ENCODE data around the gene LRWD1.
"Not testable (repeated sequence)": the region's sequence is repeated elsewhere in the genome, so short reads cannot be mapped to it uniquely, and the experiment has no call there.

The LRWD1 gene

DNA sequence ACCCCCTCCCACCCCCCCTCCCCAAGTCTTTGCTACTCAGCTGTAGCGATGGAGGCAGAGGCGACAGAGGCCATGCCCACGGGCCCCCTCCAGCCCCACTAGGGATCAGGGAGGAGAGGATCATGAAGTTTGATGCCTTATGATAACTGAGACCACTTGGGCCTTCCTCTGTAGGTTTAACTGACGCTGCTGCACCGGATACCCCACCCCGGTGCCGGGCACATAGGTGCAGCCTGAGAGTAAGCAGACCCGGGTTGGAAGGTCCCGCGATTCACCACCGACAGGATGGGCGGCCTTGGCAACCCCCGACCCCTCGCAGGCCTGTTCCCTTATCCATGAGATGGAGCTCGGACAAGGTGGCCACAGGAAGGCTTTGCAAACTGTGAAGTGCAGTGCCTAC is 29.2 kb downstream of the LRWD1 start:
- not testable (repeated sequence) for DNase-seq

DNA sequence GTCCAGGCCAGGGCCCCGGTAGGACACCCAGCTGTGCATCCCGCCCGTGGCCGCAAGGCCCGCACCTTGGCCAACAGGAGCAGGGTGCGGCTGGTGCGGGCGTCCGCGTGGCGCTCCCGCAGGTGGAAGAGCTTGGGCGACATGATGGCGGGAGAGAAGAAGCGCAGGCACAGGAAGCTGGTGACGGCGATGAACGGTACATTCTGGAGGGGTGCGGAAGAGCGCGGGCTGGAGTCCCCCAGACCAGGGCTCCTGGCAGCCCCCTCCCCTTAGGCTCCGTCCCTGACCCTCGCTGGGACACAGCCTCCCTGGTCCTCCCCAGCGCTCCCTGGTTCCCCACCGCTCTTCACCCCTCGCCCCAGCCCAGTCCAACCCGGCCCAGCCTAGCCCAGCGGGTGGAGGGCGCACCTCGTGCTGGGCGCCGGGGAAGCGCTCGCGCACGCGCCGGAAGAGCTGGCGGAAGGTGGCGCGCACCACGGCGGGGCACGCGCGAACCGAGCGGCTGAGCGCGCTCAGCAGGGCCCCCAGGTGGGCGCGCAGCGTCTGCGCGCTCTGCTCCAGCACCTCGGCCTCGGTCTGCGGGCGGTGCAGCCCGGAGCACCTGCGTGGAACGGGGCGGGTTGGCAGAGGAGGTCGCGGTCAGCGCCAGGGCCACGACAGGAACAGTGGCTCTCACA is 29.8 kb downstream of the LRWD1 start:
- DNase-seq = not testable (repeated sequence)

- not testable (repeated sequence) for DNase-seq
Measured at GRCh38 chr7:102496861-102497260, 32.1 kb downstream of the LRWD1 start.

- DNase-seq = not testable (repeated sequence)
Measured at GRCh38 chr7:102497308-102497707, 32.5 kb downstream of the LRWD1 start.

DNA sequence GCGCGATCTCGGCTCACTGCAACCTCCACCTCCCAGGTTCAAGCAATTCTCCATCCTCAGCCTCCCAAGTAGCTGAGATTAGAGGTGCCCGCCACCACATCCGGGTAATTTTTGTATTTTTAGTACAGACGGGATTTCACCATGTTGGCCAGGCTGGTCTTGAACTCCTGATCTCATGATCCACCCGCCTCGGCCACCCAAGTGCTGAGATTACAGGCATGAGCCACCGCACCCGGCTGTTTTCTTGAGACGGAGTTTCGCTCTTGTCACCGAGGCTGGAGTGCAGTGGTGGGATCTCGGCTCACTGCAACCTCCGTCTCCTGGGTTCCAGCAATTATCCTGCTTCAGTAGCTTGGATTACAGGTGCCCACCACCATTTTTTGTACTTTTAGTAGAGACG is 33.5 kb downstream of the LRWD1 start:
- DNase-seq = not testable (repeated sequence)

GRCh38 chr7:102503141-102503540 is 38.4 kb downstream of the LRWD1 start:
- not testable (repeated sequence) for DNase-seq

- not testable (repeated sequence) for DNase-seq
Measured at GRCh38 chr7:102505298-102506185, 40.8 kb downstream of the LRWD1 start.

DNA sequence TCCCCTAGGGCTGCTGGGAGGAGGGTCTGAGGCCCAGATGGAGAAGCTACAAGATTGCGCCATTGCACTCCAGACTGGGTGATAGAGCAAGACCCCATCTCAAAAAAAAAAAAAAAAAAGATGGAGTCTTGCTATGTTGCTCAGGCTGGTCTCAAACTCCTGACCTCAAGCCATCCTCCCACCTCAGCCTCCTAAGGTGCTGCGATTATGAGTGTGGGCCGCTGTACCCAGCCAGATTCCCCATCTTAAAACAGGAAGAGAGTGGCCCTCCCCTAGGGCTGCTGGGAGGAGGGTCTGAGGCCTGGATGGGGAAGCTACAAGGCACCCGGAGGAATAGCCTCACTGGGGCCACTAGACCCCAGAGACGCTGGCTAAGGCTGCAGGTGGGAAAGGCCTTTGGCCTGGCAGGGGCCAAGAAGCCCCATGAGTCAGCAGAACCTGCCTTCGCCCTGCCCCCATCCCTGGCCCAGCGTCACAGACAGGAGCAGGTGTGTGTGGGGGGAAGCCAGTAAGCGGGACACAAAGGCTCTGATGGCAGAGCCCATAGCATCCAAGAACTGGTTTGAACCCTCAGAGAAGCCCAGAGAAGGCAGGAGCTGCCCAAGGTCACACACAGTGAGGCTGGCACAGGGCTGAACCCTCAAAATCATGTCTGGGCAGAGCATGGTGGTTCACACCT is 42.8 kb downstream of the LRWD1 start:
- DNase-seq = not testable (repeated sequence)

DNA sequence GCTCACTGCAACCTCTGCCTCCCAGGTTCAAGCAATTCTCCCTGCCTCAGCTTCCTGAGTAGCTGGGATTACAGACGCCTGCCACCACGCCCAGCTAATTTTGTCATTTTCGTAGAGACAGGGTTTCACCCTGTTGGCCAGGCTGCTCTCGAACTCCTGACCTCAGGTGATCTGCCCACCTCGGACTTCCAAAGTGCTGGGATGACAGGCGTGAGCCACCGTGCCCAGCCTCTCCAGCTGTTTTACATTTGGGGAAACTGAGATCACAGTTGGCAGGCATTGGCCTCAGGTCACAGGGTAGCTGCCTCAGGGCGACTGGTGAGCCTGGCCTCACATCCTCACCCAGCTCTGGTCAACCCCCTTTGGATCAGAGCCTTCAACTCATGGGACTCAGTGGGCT is 45.8 kb downstream of the LRWD1 start:
- not testable (repeated sequence) for DNase-seq

GRCh38 chr7:102511860-102512522 is 47.2 kb downstream of the LRWD1 start:
- not testable (repeated sequence) for DNase-seq

- not testable (repeated sequence) for DNase-seq
Measured at GRCh38 chr7:102512642-102513221, 47.9 kb downstream of the LRWD1 start.

- not testable (repeated sequence) for DNase-seq
Measured at GRCh38 chr7:102514881-102515721, 50.3 kb downstream of the LRWD1 start.

GRCh38 chr7:102515889-102516288 is 51.1 kb downstream of the LRWD1 start:
- not testable (repeated sequence) for DNase-seq

DNA sequence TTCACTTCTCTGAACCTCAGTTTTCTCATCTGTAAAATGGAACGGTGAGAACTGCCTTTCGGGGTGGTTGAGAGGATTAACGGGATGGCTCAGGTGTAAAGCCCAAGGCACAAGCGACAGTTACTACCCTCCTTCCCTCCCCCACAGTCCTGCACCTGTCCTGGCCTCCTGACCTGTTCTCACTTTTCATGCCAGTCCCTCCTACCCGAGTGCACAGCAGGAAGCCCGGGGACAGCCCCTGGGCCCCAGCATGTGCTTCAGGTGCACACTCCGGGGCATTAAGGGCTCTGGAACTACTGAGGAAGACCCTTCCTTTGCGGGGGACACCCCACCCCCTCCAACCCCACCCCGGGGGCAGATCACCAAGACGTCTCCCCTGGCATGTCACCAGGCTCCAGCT is 52.2 kb downstream of the LRWD1 start:
- not testable (repeated sequence) for DNase-seq

- not testable (repeated sequence) for DNase-seq
Measured at GRCh38 chr7:102517550-102518147, 52.9 kb downstream of the LRWD1 start, which contains the start of gene RASA4B. Gene RASA4B, minus strand, starts transcription at chr7:102517777. Its CDS starts 67 bp downstream, at chr7:102517710.

GRCh38 chr7:102520797-102521196 is 56.0 kb downstream of the LRWD1 start:
- not testable (repeated sequence) for DNase-seq

Data from hypothalamus (tissue), 51 donors.